GM23338 (cell line): ENCODE measurements around the gene MATN1. TPM values are rescaled to one million over a fixed set of nuclear protein-coding genes. Genes with fewer than 3 reads are reported as not detected.

Experiments used
- ATAC-seq: fragments of 200-7000 bp; cut with Tn5 transposase; 3 replicates; pipeline ENCODE4 v1.9.1; 2020
- DNase-seq: peaks from one replicate; pipeline ENCODE4 v3.0.0-alpha.2; 2015; ENCODE audit warnings: low spot score
- H2AFZ ChIP-seq: fragments of 200-600 bp; sonication (generic); 2 replicates; pipeline ENCODE4 v1.8.0; 2016; ENCODE audit warnings: antibody characterized with exemption, mild to moderate bottlenecking, moderate library complexity
- H3F3A ChIP-seq: fragments of 200-600 bp; sonication (generic); replicated peaks from 2 replicates; pipeline ENCODE4 v1.8.0; 2017; ENCODE audit warnings: antibody characterized with exemption, mixed run types, low read depth
- H3K27ac ChIP-seq: fragments of 200-600 bp; sonication (generic); 2 replicates; pipeline ENCODE4 v1.6.1; 2016; ENCODE audit warnings: low read depth
- H3K27me3 ChIP-seq: fragments of 200-600 bp; sonication (generic); 2 replicates; pipeline ENCODE4 v1.8.0; 2016; ENCODE audit warnings: mild to moderate bottlenecking, mixed run types, moderate library complexity; ENCODE audit not compliant: insufficient read depth
- H3K36me3 ChIP-seq: fragments of 200-600 bp; sonication (generic); 2 replicates; pipeline ENCODE4 v1.8.0; 2016; ENCODE audit warnings: mild to moderate bottlenecking; ENCODE audit not compliant: insufficient read depth
- H3K4me1 ChIP-seq: fragments of 200-600 bp; sonication (generic); 2 replicates; pipeline ENCODE4 v1.8.0; 2016; ENCODE audit warnings: mild to moderate bottlenecking, moderate library complexity; ENCODE audit not compliant: insufficient read depth
- H3K4me2 ChIP-seq: fragments of 200-600 bp; sonication (generic); 2 replicates; pipeline ENCODE4 v1.7.1; 2017; ENCODE audit warnings: mixed run types
- H3K4me3 ChIP-seq: fragments of 200-600 bp; sonication (generic); 2 replicates; pipeline ENCODE4 v1.6.1; 2016; ENCODE audit warnings: mixed run types
- H3K79me2 ChIP-seq: fragments of 200-600 bp; sonication (generic); replicated peaks from 2 replicates; pipeline ENCODE4 v1.8.0; 2017; ENCODE audit warnings: mild to moderate bottlenecking; ENCODE audit not compliant: insufficient read depth
- H3K9me2 ChIP-seq: fragments of 200-600 bp; sonication (generic); 2 replicates; pipeline ENCODE4 v1.8.0; 2017; ENCODE audit not compliant: insufficient read depth
- H4K20me1 ChIP-seq: fragments of 200-600 bp; sonication (generic); replicated peaks from 2 replicates; pipeline ENCODE4 v1.8.0; 2017; ENCODE audit warnings: mild to moderate bottlenecking; ENCODE audit not compliant: insufficient read depth
- H3K27ac Mint-ChIP-seq: 2 replicates; pipeline ENCODE4 v1.8.0; 2020; ENCODE audit warnings: inconsistent platforms, mild to moderate bottlenecking, moderate library complexity, mixed read lengths
- H3K27me3 Mint-ChIP-seq: 3 replicates; pipeline ENCODE4 v1.8.0; 2022; ENCODE audit warnings: low read depth, mild to moderate bottlenecking, moderate library complexity, mixed read lengths, inconsistent platforms; ENCODE audit not compliant: insufficient read depth, poor library complexity
- H3K36me3 Mint-ChIP-seq: 3 replicates; pipeline ENCODE4 v1.8.0; 2021; ENCODE audit warnings: low read depth, mild to moderate bottlenecking, inconsistent platforms, moderate library complexity, mixed read lengths
- H3K4me1 Mint-ChIP-seq: 3 replicates; pipeline ENCODE4 v1.8.0; 2020; ENCODE audit warnings: mild to moderate bottlenecking, inconsistent platforms, mixed read lengths
- H3K4me3 Mint-ChIP-seq: 3 replicates; pipeline ENCODE4 v1.8.0; 2021; ENCODE audit warnings: moderate library complexity, mild to moderate bottlenecking, inconsistent platforms, mixed read lengths
- H3K9me3 Mint-ChIP-seq: 3 replicates; pipeline ENCODE4 v1.8.0; 2020; ENCODE audit warnings: moderate library complexity, mild to moderate bottlenecking, inconsistent platforms, mixed read lengths
- CREB1 ChIP-seq: fragments of 250-450 bp; sonication (Bioruptor Pico); IDR thresholded peaks from 2 replicates; pipeline ENCODE4 v1.5.0; 2020; ENCODE audit warnings: low read depth, mild to moderate bottlenecking, moderate library complexity
- CTCF ChIP-seq, 2 experiments: fragments of 200-600 bp in 1 of 2; sonication (generic) in 1 of 2; conservative IDR thresholded peaks; 2 replicates each; pipeline versions ENCODE4 v1.5.1 to v1.6.1; 2016 to 2017; ENCODE audit warnings: antibody characterized with exemption in 2 of 2, low read depth in 2 of 2, mild to moderate bottlenecking in 2 of 2, moderate library complexity in 1 of 2
- ETS1 ChIP-seq: IDR thresholded peaks from 2 replicates; pipeline ENCODE4 v1.6.1; 2016; ENCODE audit warnings: antibody characterized with exemption
- EZH2 ChIP-seq: fragments of 200-600 bp; sonication (generic); IDR thresholded peaks from one replicate; pipeline ENCODE4 v1.8.0; 2017; ENCODE audit warnings: antibody characterized with exemption, mild to moderate bottlenecking, low read depth; ENCODE audit not compliant: unreplicated experiment
- EZH2phosphoT487 ChIP-seq: fragments of 200-600 bp; sonication (generic); IDR thresholded peaks from one replicate; pipeline ENCODE4 v1.8.1; 2018; ENCODE audit warnings: antibody characterized with exemption; ENCODE audit not compliant: unreplicated experiment
- JUNB ChIP-seq: IDR thresholded peaks from one replicate; pipeline ENCODE4 v1.6.1; 2016; ENCODE audit warnings: antibody characterized with exemption; ENCODE audit not compliant: unreplicated experiment
- NANOG ChIP-seq: IDR thresholded peaks from 2 replicates; pipeline ENCODE4 v1.6.1; 2016; ENCODE audit warnings: antibody characterized with exemption, borderline replicate concordance
- POLR2AphosphoS5 ChIP-seq: IDR thresholded peaks from 2 replicates; pipeline ENCODE4 v1.6.1; 2016; ENCODE audit warnings: antibody characterized with exemption, low read depth
- REST ChIP-seq: IDR thresholded peaks from one replicate; pipeline ENCODE4 v1.6.1; 2018; ENCODE audit warnings: antibody characterized with exemption; ENCODE audit not compliant: unreplicated experiment
- STAT1 ChIP-seq: IDR thresholded peaks from one replicate; pipeline ENCODE4 v1.6.1; 2016; ENCODE audit warnings: antibody characterized with exemption; ENCODE audit not compliant: unreplicated experiment
- ZNF114 ChIP-seq: fragments of 250-450 bp; sonication (Bioruptor Pico); IDR thresholded peaks from 2 replicates; pipeline ENCODE4 v1.5.0; 2020; ENCODE audit warnings: mild to moderate bottlenecking, moderate library complexity
- ZNF331 ChIP-seq: fragments of 250-450 bp; sonication (Bioruptor Pico); IDR thresholded peaks from 2 replicates; pipeline ENCODE4 v1.5.0; 2020; ENCODE audit warnings: low read depth, mild to moderate bottlenecking, moderate library complexity
- ZNF462 ChIP-seq: fragments of 250-450 bp; sonication (Bioruptor Pico); IDR thresholded peaks from 2 replicates; pipeline ENCODE4 v1.5.0; 2020; ENCODE audit warnings: mild to moderate bottlenecking, moderate library complexity
- polyA plus RNA-seq: library from polyadenylated mRNA; unstranded; fragments of >200 nt; fragmentation: Nextera tagmentation; extraction: Ambion mirVana; gene quantifications from 2 replicates; pipeline ENCODE4 v1.2.1, GENCODE V29; 2016
- total RNA-seq: library from RNA; depleted of rRNA; stranded (reverse); fragments of >200 nt; shearing (Covaris generic); gene quantifications from 2 replicates; pipeline ENCODE4 v1.2.3, GENCODE V29; 2014

MATN1 gene
- total and polyA plus RNA-seq, 2 experiments from 2014 or later: 0.08 to 0.31 TPM

- Histone ChIP-seq H3K4me2 (no peak overlapping the region), H3K27ac (no peak overlapping the region), H3K4me1 (no peaks in the 10 kb centered on the region), H3K27me3 (no peaks in the 10 kb centered on the region), H2AFZ (no peak overlapping the region), H4K20me1 (no peaks in the 10 kb centered on the region), H3F3A (no peaks in the 10 kb centered on the region), H3K36me3 (no peaks in the 10 kb centered on the region), H3K79me2 (no peaks in the 10 kb centered on the region), H3K9me2 (peaks cover 3% of the 10 kb centered on the region; the same call in 1 of the 2 replicates), H3K4me3 (no peak overlapping the region)
- peaks cover 15% of the 10 kb centered on the region for H3K36me3 Mint-ChIP-seq
- no peak overlapping the region for H3K4me3 Mint-ChIP-seq
- H3K27me3 Mint-ChIP-seq: peaks cover 14% of the 10 kb centered on the region
- no peak for ATAC-seq
- peaks cover 33% of the 10 kb centered on the region for H3K9me3 Mint-ChIP-seq
- TF ChIP-seq EZH2phosphoT487 (no peak), ZNF114 (no peak), ZNF462 (CRISPR knock-in tag) (no peak), CTCF (conservative IDR thresholded peaks at IDR 0.05; ENCODE audit: low read depth in 2 of 2) (no peak), ZNF331 (CRISPR knock-in tag) (no peak), REST (no peak), POLR2AphosphoS5 (no peak), STAT1 (no peak), CREB1 (no peak), JUNB (no peak), NANOG (no peak), EZH2 (no peak), ETS1 (no peak)
- no peak for DNase-seq
- H3K27ac Mint-ChIP-seq: no peak overlapping the region
- H3K4me1 Mint-ChIP-seq: no peaks in the 10 kb centered on the region; the same call in 2 of the 3 replicates
Measured at GRCh38 chr1:30714536-30715090, 8.8 kb downstream of the MATN1 start.
